SK-N-SH (cell line): ENCODE results near the gene ST6GALNAC3.

Source experiments
- EZH2phosphoT487 ChIP-seq: fragments of 200-600 bp; sonication (generic); IDR thresholded peaks from 2 replicates; pipeline ENCODE4 v1.6.1; 2017; ENCODE audit warnings: low read depth, mixed run types, mild to moderate bottlenecking, antibody characterized with exemption, moderate library complexity, borderline replicate concordance
- POLR2AphosphoS5 ChIP-seq: IDR thresholded peaks from 2 replicates; pipeline ENCODE4 v1.6.1; 2012; ENCODE audit warnings: low read depth, low read length
- TAF1 ChIP-seq: IDR thresholded peaks from 2 replicates; pipeline ENCODE4 v1.6.1; 2012; ENCODE audit warnings: low read depth, mild to moderate bottlenecking, low read length, moderate library complexity, borderline replicate concordance
- TF ChIP-seq, protein P1 (sequence below): fragments of 200-600 bp; sonication (generic); IDR thresholded peaks from 2 replicates; pipeline ENCODE4 v1.6.1; 2017; ENCODE audit warnings: antibody characterized with exemption, mild to moderate bottlenecking, moderate library complexity

DNA sequence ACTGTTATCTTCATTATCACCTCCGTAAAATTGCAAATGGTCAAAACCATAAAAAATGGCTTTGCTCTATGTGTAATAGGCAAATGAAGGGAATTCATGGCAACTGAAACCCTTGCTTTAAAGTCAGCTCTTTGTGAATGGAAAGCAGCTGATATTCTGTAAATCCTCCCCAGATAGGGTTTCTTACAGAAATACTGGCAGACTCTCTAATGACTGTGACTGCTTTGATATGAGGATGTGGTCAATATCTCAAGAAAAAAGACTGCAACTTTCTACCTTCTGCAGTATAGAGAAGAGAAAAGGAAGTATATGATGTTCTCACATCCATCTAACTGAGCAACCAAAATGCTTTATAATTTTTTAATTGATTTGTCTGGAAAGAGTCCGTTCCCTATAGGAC is 193.1 kb downstream of the ST6GALNAC3 start:
- TF ChIP-seq, protein P1, sequence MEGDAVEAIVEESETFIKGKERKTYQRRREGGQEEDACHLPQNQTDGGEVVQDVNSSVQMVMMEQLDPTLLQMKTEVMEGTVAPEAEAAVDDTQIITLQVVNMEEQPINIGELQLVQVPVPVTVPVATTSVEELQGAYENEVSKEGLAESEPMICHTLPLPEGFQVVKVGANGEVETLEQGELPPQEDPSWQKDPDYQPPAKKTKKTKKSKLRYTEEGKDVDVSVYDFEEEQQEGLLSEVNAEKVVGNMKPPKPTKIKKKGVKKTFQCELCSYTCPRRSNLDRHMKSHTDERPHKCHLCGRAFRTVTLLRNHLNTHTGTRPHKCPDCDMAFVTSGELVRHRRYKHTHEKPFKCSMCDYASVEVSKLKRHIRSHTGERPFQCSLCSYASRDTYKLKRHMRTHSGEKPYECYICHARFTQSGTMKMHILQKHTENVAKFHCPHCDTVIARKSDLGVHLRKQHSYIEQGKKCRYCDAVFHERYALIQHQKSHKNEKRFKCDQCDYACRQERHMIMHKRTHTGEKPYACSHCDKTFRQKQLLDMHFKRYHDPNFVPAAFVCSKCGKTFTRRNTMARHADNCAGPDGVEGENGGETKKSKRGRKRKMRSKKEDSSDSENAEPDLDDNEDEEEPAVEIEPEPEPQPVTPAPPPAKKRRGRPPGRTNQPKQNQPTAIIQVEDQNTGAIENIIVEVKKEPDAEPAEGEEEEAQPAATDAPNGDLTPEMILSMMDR = no peak
- no peak for TF ChIP-seq EZH2phosphoT487
- TF ChIP-seq POLR2AphosphoS5 = no peak
- no peak for TF ChIP-seq TAF1
